Activated CD8-positive, alpha-beta memory T cell treated with anti-CD3 and anti-CD28 coated beads, Interleukin-2, amount 10 ng/mL, durations not matched to agents 7 days and 5 days (primary cell): ENCODE data around the gene SERPINE2. TPM values are rescaled to one million over a fixed set of nuclear protein-coding genes. Genes with fewer than 3 reads are reported as not detected.

Source experiments
- ATAC-seq: fragments of 150-1000 bp; cut with Tn5 transposase; one replicate; pipeline ENCODE4 v1.10.0; 2021; ENCODE audit warnings: moderate library complexity
- CTCF ChIA-PET: fragments of 350-600 bp; sonication (Branson Sonifier 250); formaldehyde crosslinking; loops from one replicate; lab custom pipeline; 2021; ENCODE audit warnings: antibody characterized with exemption; lab: Charles Lee
- DNase-seq: peaks from one replicate; pipeline ENCODE4 v3.0.0-alpha.2; 2020
- H3K27ac Mint-ChIP-seq: one replicate; pipeline ENCODE4 v1.8.0; 2021; ENCODE audit warnings: mild to moderate bottlenecking, mixed read lengths
- H3K27me3 Mint-ChIP-seq: one replicate; pipeline ENCODE4 v1.8.0; 2021; ENCODE audit warnings: mixed read lengths
- H3K36me3 Mint-ChIP-seq: one replicate; pipeline ENCODE4 v1.8.0; 2021; ENCODE audit warnings: mild to moderate bottlenecking, mixed read lengths
- H3K4me1 Mint-ChIP-seq: one replicate; pipeline ENCODE4 v1.8.0; 2021; ENCODE audit warnings: mixed read lengths
- H3K4me3 Mint-ChIP-seq: one replicate; pipeline ENCODE4 v1.8.0; 2021; ENCODE audit warnings: mild to moderate bottlenecking, moderate library complexity, mixed read lengths
- H3K9me3 Mint-ChIP-seq: one replicate; pipeline ENCODE4 v1.8.0; 2022; ENCODE audit warnings: low read depth, mixed read lengths
- total RNA-seq, 2 experiments: library from RNA; stranded (reverse); gene quantifications; one replicate each; pipeline ENCODE4 v1.2.3, GENCODE V29; 2021

SERPINE2 gene
- total RNA-seq, result 1 to 10 TPM; 1.9 to 8.2 TPM

GRCh38 chr2:224039080-224039769, at the start of gene SERPINE2:
Gene SERPINE2 (minus strand): TSS chr2:224039286. CDS start chr2:224001900, 37,386 bp downstream.
- DNase-seq, result peak; percentile 52
- CTCF ChIA-PET, result interaction anchor here (1.0 to 2.3 kb wide), 3 partner anchors 14 to 244 kb away, joined by 4 to 6 read pairs (median 5); no protein-coding TSS in a partner anchor
- H3K27me3 Mint-ChIP-seq, result peaks cover 78% of the 10 kb centered on the region
- no peak within 1 kb of the TSS for H3K27ac Mint-ChIP-seq
- peaks cover under 1% of the 10 kb centered on the region for H3K36me3 Mint-ChIP-seq
- no peaks in the 10 kb centered on the region for H3K9me3 Mint-ChIP-seq
- H3K4me3 Mint-ChIP-seq, result peak within 1 kb of the TSS; percentile 81
- H3K4me1 Mint-ChIP-seq, result peaks cover 16% of the 10 kb centered on the region
- peak; percentile 66 for ATAC-seq

DNA sequence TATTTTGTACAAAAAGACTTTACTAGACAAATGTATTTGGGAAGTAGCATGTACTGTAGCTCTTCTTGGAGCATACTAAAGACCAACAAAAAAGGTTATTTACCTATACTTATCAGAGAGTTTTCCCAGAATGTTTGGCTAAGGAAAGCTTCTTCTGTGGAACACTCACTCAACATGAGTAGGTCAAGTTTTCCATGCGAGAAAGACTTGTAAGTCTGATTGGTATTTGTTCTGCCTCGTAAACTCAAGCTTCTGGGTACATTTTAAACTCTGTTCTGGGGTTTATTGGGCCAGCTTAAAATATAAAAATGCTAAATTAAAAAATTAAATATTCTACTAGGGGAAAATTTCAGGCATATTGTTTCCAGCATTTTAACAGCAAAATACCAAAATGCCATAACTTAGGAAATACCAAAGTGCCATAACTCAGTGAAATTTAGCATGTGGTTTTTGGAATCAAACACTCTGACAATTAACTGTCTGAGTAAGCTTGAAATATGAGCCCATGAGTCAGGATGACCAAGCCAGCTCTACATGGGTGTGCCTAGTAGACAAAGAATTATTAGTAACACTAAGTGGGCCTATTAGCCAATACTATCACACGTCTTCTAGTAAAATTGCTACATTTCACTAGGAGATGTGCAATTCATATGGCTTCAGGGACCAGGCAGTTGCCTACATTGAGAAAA, 47.3 kb upstream of the SERPINE2 start:
- H3K4me3 Mint-ChIP-seq, result no peak overlapping the region
- ATAC-seq (no peak), DNase-seq (no peak)
- no peaks in the 10 kb centered on the region for H3K9me3 Mint-ChIP-seq
- H3K27ac Mint-ChIP-seq, result no peak overlapping the region
- H3K4me1 Mint-ChIP-seq, result no peaks in the 10 kb centered on the region
- CTCF ChIA-PET, result interaction anchor here (1.3 kb wide), 1 partner anchor 14 kb away, joined by 3 read pairs; no protein-coding TSS in a partner anchor
- peaks cover 10% of the 10 kb centered on the region for H3K27me3 Mint-ChIP-seq
- H3K36me3 Mint-ChIP-seq, result no peaks in the 10 kb centered on the region

- CTCF ChIA-PET, result interaction anchor here (1.3 kb wide), 1 partner anchor 14 kb away, joined by 3 read pairs; no protein-coding TSS in a partner anchor
- Mint-ChIP-seq H3K4me1 (no peaks in the 10 kb centered on the region), H3K4me3 (no peak overlapping the region), H3K36me3 (no peaks in the 10 kb centered on the region), H3K27ac (no peak overlapping the region), H3K27me3 (peaks cover 10% of the 10 kb centered on the region), H3K9me3 (no peaks in the 10 kb centered on the region)
- DNase-seq, result no peak
- no peak for ATAC-seq
Measured at GRCh38 chr2:224085811-224086210, 46.7 kb upstream of the SERPINE2 start.

DNA sequence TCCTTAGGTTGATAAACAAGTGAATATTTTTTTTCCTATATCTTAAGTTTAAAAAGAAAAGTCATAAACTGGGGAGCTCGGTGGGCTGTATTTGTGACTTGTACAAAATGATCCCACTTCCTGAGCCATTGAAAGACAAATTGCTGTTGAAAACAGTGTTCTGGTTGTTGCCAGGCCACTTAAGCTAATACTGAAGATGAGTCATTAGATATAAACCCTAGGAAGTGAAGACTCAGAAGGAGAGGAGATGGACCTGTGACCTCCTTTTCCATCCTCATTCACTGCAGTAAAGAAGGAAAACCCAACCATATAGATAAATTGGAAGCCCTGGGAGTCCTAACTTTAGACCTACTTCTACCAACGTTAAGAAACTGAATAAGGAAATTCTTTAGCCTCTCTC, 46.2 kb upstream of the SERPINE2 start:
- ATAC-seq, result no peak
- Mint-ChIP-seq H3K4me1 (no peaks in the 10 kb centered on the region), H3K9me3 (no peaks in the 10 kb centered on the region), H3K4me3 (no peak overlapping the region), H3K27ac (no peak overlapping the region), H3K27me3 (peaks cover 10% of the 10 kb centered on the region), H3K36me3 (no peaks in the 10 kb centered on the region)
- CTCF ChIA-PET, result interaction anchor here (1.3 kb wide), 1 partner anchor 15 kb away, joined by 3 read pairs; no protein-coding TSS in a partner anchor
- DNase-seq, result no peak

GRCh38 chr2:224084266-224084892, 45.3 kb upstream of the SERPINE2 start:
- CTCF ChIA-PET, result no interaction called here
- ATAC-seq, result no peak

GRCh38 chr2:224083638-224084037, 44.6 kb upstream of the SERPINE2 start:
- no peaks in the 10 kb centered on the region for H3K4me1 Mint-ChIP-seq
- H3K27ac Mint-ChIP-seq, result no peak overlapping the region
- no peak overlapping the region for H3K4me3 Mint-ChIP-seq
- CTCF ChIA-PET, result interaction anchor here (0.7 kb wide), 1 partner anchor 90 kb away, joined by 3 read pairs; no protein-coding TSS in a partner anchor
- ATAC-seq (no peak), DNase-seq (no peak)
- peaks cover 10% of the 10 kb centered on the region for H3K27me3 Mint-ChIP-seq
- no peaks in the 10 kb centered on the region for H3K9me3 Mint-ChIP-seq
- H3K36me3 Mint-ChIP-seq, result no peaks in the 10 kb centered on the region

More at GRCh38 chr2:224084266-224084892, 45.3 kb upstream of the SERPINE2 start:
- Mint-ChIP-seq H3K27ac (no peak overlapping the region), H3K36me3 (no peaks in the 10 kb centered on the region), H3K4me3 (no peak overlapping the region), H3K27me3 (peaks cover 10% of the 10 kb centered on the region), H3K4me1 (no peaks in the 10 kb centered on the region), H3K9me3 (no peaks in the 10 kb centered on the region)
- DNase-seq, result no peak

DNA sequence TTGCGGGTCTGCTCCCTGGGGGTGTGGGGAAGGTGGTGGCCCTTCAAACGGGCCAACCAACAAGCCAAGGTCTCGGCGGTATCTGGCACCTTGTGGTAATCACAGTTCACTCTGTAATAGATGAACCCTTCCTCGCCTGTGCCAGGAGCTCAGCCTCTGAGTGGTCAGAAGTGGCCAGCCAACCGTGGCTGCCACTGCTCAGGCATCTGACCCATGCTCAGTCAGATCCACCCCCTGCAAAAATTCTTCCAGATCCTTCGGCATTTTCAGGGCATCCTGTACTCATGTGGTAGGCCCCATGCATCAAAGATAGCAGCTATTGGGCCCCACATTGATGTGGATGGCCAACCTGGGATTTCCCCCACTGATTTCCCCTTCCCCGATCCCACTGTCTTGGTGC, 39.6 kb upstream of the SERPINE2 start:
- no peak for DNase-seq
- no peaks in the 10 kb centered on the region for H3K9me3 Mint-ChIP-seq

DNA sequence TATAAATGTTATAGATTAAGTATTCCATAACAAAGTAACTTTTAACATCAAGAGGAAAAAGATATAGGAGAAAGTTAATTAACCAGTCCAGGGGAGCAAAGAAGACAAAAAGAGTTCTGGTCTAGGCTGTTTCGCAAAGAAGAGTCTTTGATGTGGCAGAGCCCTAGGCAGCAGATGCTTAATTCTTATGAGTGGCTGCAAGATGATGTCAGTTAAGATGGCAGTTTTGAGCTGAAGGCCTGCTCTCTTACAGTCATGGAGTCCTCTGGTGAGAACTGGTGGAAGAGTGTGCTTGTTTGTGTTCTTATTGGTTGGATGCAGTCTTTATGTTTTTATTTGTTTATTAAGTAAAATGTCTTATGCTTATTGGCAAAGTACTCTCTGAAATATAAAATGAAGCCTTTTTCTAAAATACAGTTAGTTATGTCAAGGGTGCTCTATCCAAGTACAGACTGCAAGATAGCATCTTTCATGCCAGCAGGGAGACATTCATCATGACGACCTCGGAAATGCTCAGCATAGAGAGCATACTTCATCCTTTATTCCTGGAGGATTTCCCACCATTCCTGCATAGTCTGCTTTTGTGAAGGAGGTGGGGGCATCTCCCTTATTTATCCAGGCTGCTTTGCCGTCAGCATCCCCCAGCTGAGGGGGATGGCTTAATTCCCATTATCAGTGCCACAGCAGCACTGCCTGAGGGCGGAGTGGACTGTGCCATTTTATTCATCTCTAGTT, 38.9 kb upstream of the SERPINE2 start:
- H3K27ac Mint-ChIP-seq, result no peak overlapping the region
- peaks cover 3% of the 10 kb centered on the region for H3K27me3 Mint-ChIP-seq
- ATAC-seq (no peak), DNase-seq (no peak)
- no peaks in the 10 kb centered on the region for H3K4me1 Mint-ChIP-seq
- no peak overlapping the region for H3K4me3 Mint-ChIP-seq
- no peaks in the 10 kb centered on the region for H3K9me3 Mint-ChIP-seq
- CTCF ChIA-PET, result no interaction called here
- H3K36me3 Mint-ChIP-seq, result no peaks in the 10 kb centered on the region

More for the DNA sequence above, 39.6 kb upstream of the SERPINE2 start:
- Mint-ChIP-seq H3K27ac (no peak overlapping the region), H3K4me3 (no peak overlapping the region), H3K4me1 (no peaks in the 10 kb centered on the region), H3K36me3 (no peaks in the 10 kb centered on the region), H3K27me3 (peaks cover 5% of the 10 kb centered on the region)
- ATAC-seq, result no peak
- CTCF ChIA-PET, result no interaction called here

DNA sequence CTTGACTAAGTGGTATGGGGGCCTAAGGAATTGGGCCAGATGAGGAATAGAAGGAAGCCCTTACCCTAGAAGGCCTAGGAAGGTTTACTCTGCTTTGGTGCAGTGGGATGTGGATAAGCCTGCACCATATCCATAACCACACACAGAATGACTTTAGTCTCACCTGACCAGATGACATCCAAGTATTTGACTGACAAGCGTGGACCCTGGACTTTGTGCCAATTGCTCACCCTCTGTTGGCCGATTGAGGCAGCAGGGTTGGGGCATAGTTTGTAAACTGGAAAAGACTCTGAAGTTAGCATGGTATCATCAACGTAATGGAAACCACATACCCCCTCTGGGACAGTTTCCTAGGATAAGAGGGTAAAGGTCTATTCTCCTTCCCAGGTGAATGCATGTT, 36.5 kb upstream of the SERPINE2 start:
- no peaks in the 10 kb centered on the region for H3K36me3 Mint-ChIP-seq
- no peak for DNase-seq
- H3K27me3 Mint-ChIP-seq, result peaks cover 4% of the 10 kb centered on the region
- CTCF ChIA-PET, result no interaction called here
- H3K27ac Mint-ChIP-seq, result no peak overlapping the region
- no peaks in the 10 kb centered on the region for H3K9me3 Mint-ChIP-seq
- ATAC-seq, result no peak
- no peak overlapping the region for H3K4me3 Mint-ChIP-seq
- no peaks in the 10 kb centered on the region for H3K4me1 Mint-ChIP-seq

DNA sequence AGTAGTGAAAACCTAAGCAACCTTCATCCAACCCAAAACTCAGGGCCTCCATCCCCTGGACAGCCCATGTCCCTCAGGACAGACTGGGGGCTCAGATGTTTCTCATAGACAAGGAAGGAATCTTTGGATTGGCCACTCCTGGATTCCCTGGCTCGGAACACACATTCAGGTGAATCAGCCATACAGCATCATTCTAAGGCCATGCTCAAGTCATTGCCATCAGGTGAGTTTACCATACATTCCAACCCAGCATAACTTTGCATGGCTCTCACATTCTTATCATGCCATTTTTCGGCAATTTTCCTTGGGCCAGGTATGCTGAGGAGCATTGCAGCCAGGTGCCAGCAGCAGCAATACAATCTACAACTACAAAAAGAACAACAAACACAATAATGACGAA, 34.6 kb upstream of the SERPINE2 start:
- H3K4me1 Mint-ChIP-seq, result no peaks in the 10 kb centered on the region
- H3K4me3 Mint-ChIP-seq, result no peak overlapping the region
- CTCF ChIA-PET, result no interaction called here
- H3K9me3 Mint-ChIP-seq, result no peaks in the 10 kb centered on the region
- ATAC-seq (no peak), DNase-seq (no peak)
- no peak overlapping the region for H3K27ac Mint-ChIP-seq
- H3K27me3 Mint-ChIP-seq, result peaks cover 4% of the 10 kb centered on the region
- H3K36me3 Mint-ChIP-seq, result no peaks in the 10 kb centered on the region

- no peak for DNase-seq
- Mint-ChIP-seq H3K9me3 (no peaks in the 10 kb centered on the region), H3K4me1 (no peaks in the 10 kb centered on the region), H3K36me3 (no peaks in the 10 kb centered on the region), H3K4me3 (no peak overlapping the region), H3K27me3 (peaks cover 9% of the 10 kb centered on the region), H3K27ac (no peak overlapping the region)
- ATAC-seq, result no peak
- CTCF ChIA-PET, result no interaction called here
Measured at GRCh38 chr2:224072541-224073188, 33.6 kb upstream of the SERPINE2 start.

- H3K9me3 Mint-ChIP-seq, result no peaks in the 10 kb centered on the region
- H3K27me3 Mint-ChIP-seq, result peaks cover 21% of the 10 kb centered on the region
- ATAC-seq, result no peak
- no peak overlapping the region for H3K4me3 Mint-ChIP-seq
- no peak overlapping the region for H3K27ac Mint-ChIP-seq
- CTCF ChIA-PET, result no interaction called here
- no peak for DNase-seq
- no peaks in the 10 kb centered on the region for H3K4me1 Mint-ChIP-seq
- H3K36me3 Mint-ChIP-seq, result no peaks in the 10 kb centered on the region
Measured at GRCh38 chr2:224069172-224069571, 30.1 kb upstream of the SERPINE2 start.
